Heart left ventricle (tissue), 16 donors: Measurements from ENCODE around the gene PXMP4. TPM values are rescaled to one million over a fixed set of nuclear protein-coding genes. Genes with fewer than 3 reads are reported as not detected.

Experiments
- ATAC-seq, 4 donors: fragments of 200-7000 bp; cut with Tn5 transposase; one replicate each; pipeline ENCODE4 v1.9.1; 2020 to 2022; ENCODE audit warnings: moderate library complexity in 4 of 4, mild to moderate bottlenecking in 3 of 4, moderate number of reproducible peaks in 1 of 4
- DNase-seq, 5 donors: peaks; one replicate each; pipeline ENCODE4 v3.0.0-alpha.2; 2020
- H3K27ac ChIP-seq, 12 donors: fragments of 200-600 bp; sonication (generic) in 4 of 12; one replicate each; pipeline versions ENCODE4 v1.5.0 to v1.8.0; 2016 to 2022; ENCODE audit warnings: mild to moderate bottlenecking in 2 of 12
- H3K27me3 ChIP-seq, 9 donors: fragments of 200-600 bp; sonication (generic) in 2 of 9; one replicate each; pipeline versions ENCODE4 v1.5.1 to v1.8.0; 2016 to 2022; ENCODE audit warnings: mild to moderate bottlenecking in 3 of 9
- H3K36me3 ChIP-seq, 9 donors: fragments of 200-600 bp; sonication (generic) in 2 of 9; one replicate each; pipeline versions ENCODE4 v1.5.0 to v1.8.0; 2018 to 2022; ENCODE audit warnings: mild to moderate bottlenecking in 2 of 9
- H3K4me1 ChIP-seq, 12 donors: fragments of 200-600 bp; sonication (generic) in 4 of 12; one replicate each; pipeline versions ENCODE4 v1.5.0 to v1.8.0; 2016 to 2022; ENCODE audit warnings: mild to moderate bottlenecking in 3 of 12
- H3K4me3 ChIP-seq, 12 donors: fragments of 200-600 bp; sonication (generic) in 4 of 12; one replicate each; pipeline versions ENCODE4 v1.5.0 to v1.8.0; 2017 to 2022; ENCODE audit warnings: mild to moderate bottlenecking in 9 of 12, moderate library complexity in 4 of 12
- H3K9me3 ChIP-seq, 12 donors: fragments of 200-600 bp; sonication (generic) in 4 of 12; one replicate each; pipeline versions ENCODE4 v1.5.0 to v1.8.0; 2016 to 2022; ENCODE audit warnings: mild to moderate bottlenecking in 1 of 12
- POLR2A ChIP-seq, 2 donors: fragments of 450-650 bp; IDR thresholded peaks; one replicate each; pipeline ENCODE4 v1.6.1; 2017; ENCODE audit warnings: antibody characterized with exemption in 2 of 2, mild to moderate bottlenecking in 2 of 2, moderate library complexity in 2 of 2
- WGBS, 4 donors: extraction: QIAGEN DNeasy Blood & Tissue Kit in 2 of 4; methylation state at CpG; one replicate each; pipeline versions ENCODE4 v1.1.5 to v1.1.7; 2013 to 2018; 5-methylcytosine and 5-hydroxymethylcytosine counted together
- intact Hi-C, 10 donors: fragments of 100-400 bp; cut with DNase I; formaldehyde crosslinking; loops; one replicate each; pipeline versions ENCODE4 v1.11.1 to v1.14.2; 2022
- polyA plus RNA-seq, 2 donors: library from polyadenylated mRNA; stranded (reverse); fragments of 200-250 nt; gene quantifications; one replicate each; pipeline ENCODE4 v1.2.3, GENCODE V29; 2013
- total RNA-seq, 9 donors: library from RNA; depleted of rRNA in 2 of 9; stranded (reverse); fragments of >200 nt in 2 of 9; fragmentation: NEBNext Ultra II Directional in 3 of 9; extraction: Animal tissue kit (Norgen Biotek cat#: 25700) in 3 of 9; gene quantifications; one replicate each; pipeline versions ENCODE4 v1.1.0 to v1.2.4, GENCODE V29; 2016 to 2023
- TF ChIP-seq, protein P1 (sequence below), 12 donors: fragments of 200-600 bp; sonication (generic) in 4 of 12; IDR thresholded peaks; one replicate each; pipeline versions ENCODE4 v1.5.0 to v1.8.0; 2018 to 2022; ENCODE audit warnings: antibody characterized with exemption in 12 of 12, mild to moderate bottlenecking in 5 of 12
- donor health status: ischemic (EF 13 %, LVEDD 7.1; RV severe dilation, severe dysfunction).
- donor health status: healthy with polysubstance abuse.
- donor health status: DM: no; HTN: yes; CAD: no.
- donor health status: DM: no; HTN: no; CAD: no.
- donor health status: ischemic (EF 25% LVEDD 6.9; RV normal size, moderate dysfunction).
- donor health status: ischemic (EF 25% LVEDD 5.7; RV mildly dilated, moderate dysfunction).
- donor health status: healthy.
- donor health status: DM: yes; HTN: yes; CAD: no.
- donor health status: ischemic (EF 35%, LVEDD 5.7; RV mildly dilated, moderate dysfunction).
- donor health status: nonischemic (EF 11% LVEDD 7.7; RV severe dilation, severe dysfunction).
- donor health status: DM: yes; HTN: yes; CAD: no.
- donor health status: PGD.
- donor health status: ischemic (EF 29% LVEDD 5.4; RV normal size, mild dysfunction).
- donor health status: nonischemic (EF 23%, LVEDD 6.1; RV moderate dilation, normal function).

The PXMP4 gene
- total and polyA plus RNA-seq, 11 donors: 5.0 to 13.0 (median 10.2) TPM

DNA sequence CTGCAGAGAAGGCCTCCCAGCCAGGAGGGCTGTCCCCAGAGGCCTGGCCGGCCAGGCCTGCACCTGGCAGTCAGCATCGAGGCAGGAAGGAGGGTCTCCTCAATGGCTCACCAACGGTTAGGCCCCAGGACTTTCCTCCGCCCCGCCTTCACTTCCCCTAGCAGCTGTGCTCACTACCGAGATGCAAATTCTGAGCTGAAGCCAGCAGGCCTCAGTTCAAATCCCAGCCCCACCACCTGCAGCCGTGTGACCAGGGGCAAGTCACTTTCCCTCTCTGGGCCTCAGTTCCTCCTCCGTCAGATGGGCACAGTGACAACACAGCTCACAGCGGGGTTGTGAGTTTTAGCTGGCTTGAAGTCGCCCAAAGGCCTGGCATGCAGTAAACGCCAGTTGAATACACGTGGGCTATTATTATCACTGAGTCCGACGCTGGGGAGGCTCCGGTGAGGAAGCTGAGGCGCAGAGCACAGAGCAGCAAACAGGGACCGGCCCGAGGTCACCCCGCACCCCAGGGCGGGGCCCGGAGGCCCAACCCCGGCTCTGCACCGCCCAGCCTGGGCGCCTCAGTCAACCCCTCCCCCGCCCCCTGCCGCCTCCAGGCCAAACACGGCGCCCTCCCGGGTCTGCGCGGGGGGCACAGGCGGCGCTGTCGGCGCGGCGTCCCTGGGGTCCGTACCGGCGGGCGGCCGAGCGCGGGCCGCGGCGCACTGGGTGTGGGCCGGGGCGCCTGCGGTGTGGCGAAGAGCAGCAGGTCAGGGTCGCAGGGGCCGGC lies 34.6 kb downstream of the PXMP4 start:
- Histone ChIP-seq H3K4me1 (peaks cover 0 to 32% (median 14%) of the 10 kb centered on the region in 12 donors), H3K9me3 (no peaks in the 10 kb centered on the region), H3K36me3 (no peaks in the 10 kb centered on the region), H3K27ac (no peak overlapping the region), H3K4me3 (peak overlapping the region in 10 of 12 donors; percentile 24 to 73 (median 42)), H3K27me3 (no peaks in the 10 kb centered on the region)
- TF ChIP-seq, protein P1, sequence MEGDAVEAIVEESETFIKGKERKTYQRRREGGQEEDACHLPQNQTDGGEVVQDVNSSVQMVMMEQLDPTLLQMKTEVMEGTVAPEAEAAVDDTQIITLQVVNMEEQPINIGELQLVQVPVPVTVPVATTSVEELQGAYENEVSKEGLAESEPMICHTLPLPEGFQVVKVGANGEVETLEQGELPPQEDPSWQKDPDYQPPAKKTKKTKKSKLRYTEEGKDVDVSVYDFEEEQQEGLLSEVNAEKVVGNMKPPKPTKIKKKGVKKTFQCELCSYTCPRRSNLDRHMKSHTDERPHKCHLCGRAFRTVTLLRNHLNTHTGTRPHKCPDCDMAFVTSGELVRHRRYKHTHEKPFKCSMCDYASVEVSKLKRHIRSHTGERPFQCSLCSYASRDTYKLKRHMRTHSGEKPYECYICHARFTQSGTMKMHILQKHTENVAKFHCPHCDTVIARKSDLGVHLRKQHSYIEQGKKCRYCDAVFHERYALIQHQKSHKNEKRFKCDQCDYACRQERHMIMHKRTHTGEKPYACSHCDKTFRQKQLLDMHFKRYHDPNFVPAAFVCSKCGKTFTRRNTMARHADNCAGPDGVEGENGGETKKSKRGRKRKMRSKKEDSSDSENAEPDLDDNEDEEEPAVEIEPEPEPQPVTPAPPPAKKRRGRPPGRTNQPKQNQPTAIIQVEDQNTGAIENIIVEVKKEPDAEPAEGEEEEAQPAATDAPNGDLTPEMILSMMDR (IDR thresholded peaks at IDR 0.05): no peak
- TF ChIP-seq POLR2A (IDR thresholded peaks at IDR 0.05): no peak
- WGBS, 4 donors: 0 to 7% (median 3%) methylated on average over 4 to 53 of the region's 53 CpGs
- intact Hi-C loops: loop anchor here in 3 of 10 donors (5.0 to 10.0 kb wide), 2 partner anchors 37 to 309 kb away; partner anchors contain the start of genes PXMP4 (in 3 of the 3) and RALY (in 1 of the 3)
- no peak for ATAC-seq
- DNase-seq: no peak

DNA sequence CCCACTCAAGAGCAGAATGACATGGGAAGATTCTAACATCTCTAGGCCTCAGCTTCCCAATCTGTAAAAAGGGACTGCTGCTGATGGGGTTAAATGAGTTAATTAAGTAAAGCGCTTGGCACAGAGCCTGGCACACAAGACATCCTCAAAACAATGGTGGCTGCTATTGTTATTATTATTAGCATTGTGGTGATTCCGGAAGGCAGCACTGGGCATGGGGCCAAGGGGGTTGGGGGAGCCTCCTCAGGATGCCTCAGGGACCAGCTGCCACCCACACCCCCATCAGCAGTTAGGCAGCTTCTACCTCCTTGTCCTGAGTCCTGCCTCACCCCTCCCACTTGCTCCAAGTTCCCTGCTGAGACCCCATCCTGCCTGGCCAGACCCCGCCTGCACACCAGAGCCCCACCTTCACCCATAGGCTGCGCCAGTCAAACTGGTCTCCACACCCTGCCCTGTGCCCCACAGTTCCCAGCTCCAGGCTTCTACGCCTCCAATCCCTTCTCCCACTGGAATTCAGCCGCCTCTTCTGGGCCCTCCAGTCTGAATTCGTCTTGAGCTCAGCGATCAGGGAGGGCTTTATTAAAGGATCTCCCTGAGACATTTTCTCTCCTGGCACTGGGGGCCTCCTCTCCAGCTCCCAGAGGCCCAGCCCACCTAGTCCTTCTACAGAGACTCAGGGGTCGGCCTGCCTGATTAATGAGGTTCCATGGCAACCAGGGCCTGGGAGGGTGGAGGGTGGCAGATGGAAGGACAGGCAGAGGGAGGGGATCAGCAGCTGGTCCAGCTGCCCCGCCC lies 35.4 kb downstream of the PXMP4 start:
- 34 to 50% (median 45%) methylated on average over 9 to 10 of the region's 10 CpGs for WGBS, 4 donors
- H3K4me3 ChIP-seq: peak overlapping the region in 2 of 12 donors; percentile 48 to 56
- H3K27ac ChIP-seq: no peak overlapping the region
- TF ChIP-seq, protein P1 (IDR thresholded peaks at IDR 0.05): no peak
- no peak for TF ChIP-seq POLR2A (IDR thresholded peaks at IDR 0.05)
- peaks cover 0 to 33% (median 14%) of the 10 kb centered on the region in 12 donors for H3K4me1 ChIP-seq
- ATAC-seq: no peak
- no peaks in the 10 kb centered on the region for H3K9me3 ChIP-seq
- no peak for DNase-seq
- intact Hi-C loops: loop anchor here in 3 of 10 donors (5.0 to 10.0 kb wide), 2 partner anchors 38 to 310 kb away; partner anchors contain the start of genes PXMP4 (in 3 of the 3) and RALY (in 1 of the 3)
- H3K27me3 ChIP-seq: no peaks in the 10 kb centered on the region
- no peaks in the 10 kb centered on the region for H3K36me3 ChIP-seq

DNA sequence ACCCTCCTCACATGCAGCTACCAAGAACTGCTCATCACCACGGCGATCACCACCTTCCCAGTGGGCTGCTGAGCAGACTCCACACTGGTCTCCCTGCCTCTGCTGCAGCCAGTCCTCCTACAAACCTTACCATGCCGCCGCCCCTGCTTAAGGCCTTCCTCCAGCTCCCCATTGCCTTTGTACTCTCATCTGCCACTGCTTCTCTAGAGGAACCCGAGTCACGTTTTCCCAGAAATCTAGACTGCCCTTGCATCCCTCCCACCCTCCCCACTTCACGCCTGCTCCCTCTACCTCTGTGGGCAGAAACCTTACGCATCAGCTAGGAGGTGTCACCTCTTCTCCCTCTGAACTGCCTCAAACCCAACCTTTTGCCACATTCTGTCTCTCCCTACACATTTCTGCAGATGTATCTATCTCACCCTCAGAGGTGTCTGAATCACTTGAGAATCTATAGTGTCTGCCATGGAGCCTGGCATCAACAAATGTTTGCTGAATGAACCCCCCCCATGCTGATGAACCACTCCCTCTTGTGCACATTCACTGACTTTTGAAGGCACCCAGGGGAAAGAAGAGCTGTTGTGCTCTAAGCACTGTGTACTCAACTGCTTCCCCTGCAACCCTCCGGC lies 38.3 kb downstream of the PXMP4 start:
- ATAC-seq: no peak
- H3K4me1 ChIP-seq: peaks cover 0 to 31% (median 9%) of the 10 kb centered on the region in 12 donors
- WGBS, 4 donors: 85 to 93% (median 89%) methylated on average over 8 to 9 of the region's 9 CpGs

More for the DNA sequence above, 38.3 kb downstream of the PXMP4 start:
- H3K36me3 ChIP-seq: no peaks in the 10 kb centered on the region
- no peak overlapping the region for H3K27ac ChIP-seq
- TF ChIP-seq, protein P1 (IDR thresholded peaks at IDR 0.05): no peak
- no peak for TF ChIP-seq POLR2A (IDR thresholded peaks at IDR 0.05)
- intact Hi-C loops: loop anchor here in 1 of 10 donors (10.0 kb wide), 1 partner anchor 313 kb away; the partner anchor contains the start of gene RALY
- H3K9me3 ChIP-seq: no peaks in the 10 kb centered on the region
- no peak for DNase-seq
- H3K4me3 ChIP-seq: no peak overlapping the region
- no peaks in the 10 kb centered on the region for H3K27me3 ChIP-seq
